ENCODE results near the gene PTCH1.

PTCH1 gene

GRCh38 chr9:95415158-95415557, 101.6 kb downstream of the PTCH1 start:
- TF ChIP-seq POLR2AphosphoS5 (IDR thresholded peaks at IDR 0.05; ENCODE audit: borderline replicate concordance, low read depth, low read length) (no peak), FOXP2 (optimal IDR thresholded peaks at IDR 0.05; ENCODE audit: control extremely low read depth, extremely low read length, insufficient read depth) (no peak)
- Histone ChIP-seq H3K4me3 (no peak overlapping the region), H3K9me3 (ENCODE audit: low read depth, low read length) (no peaks in the 10 kb centered on the region), H3K36me3 (ENCODE audit: insufficient read depth, low read length) (no peaks in the 10 kb centered on the region), H3K27ac (peak overlapping the region; percentile 19; the same call in 1 of the 2 replicates), H3K9ac (ENCODE audit: insufficient read length) (no peak overlapping the region)
- DNase-seq (ENCODE audit: low read depth, low spot score): peak; percentile 50

GRCh38 chr9:95413793-95414192, 103.0 kb downstream of the PTCH1 start:
- TF ChIP-seq EZH2 (IDR thresholded peaks at IDR 0.05) (no peak), FOXP2 (optimal IDR thresholded peaks at IDR 0.05; ENCODE audit: control extremely low read depth, extremely low read length, insufficient read depth) (no peak), POLR2AphosphoS5 (IDR thresholded peaks at IDR 0.05; ENCODE audit: borderline replicate concordance, low read depth, low read length) (no peak)
- Histone ChIP-seq H3K9ac (ENCODE audit: insufficient read length) (no peak overlapping the region), H3K9me3 (ENCODE audit: low read depth, low read length) (no peaks in the 10 kb centered on the region), H3K36me3 (ENCODE audit: insufficient read depth, low read length) (no peaks in the 10 kb centered on the region), H3K27ac (no peak overlapping the region), H3K4me3 (no peak overlapping the region)
- no peak for DNase-seq (ENCODE audit: low read depth, low spot score)

- Histone ChIP-seq H3K9me3 (ENCODE audit: low read depth, low read length) (no peaks in the 10 kb centered on the region), H3K9ac (ENCODE audit: insufficient read length) (no peak overlapping the region), H3K36me3 (ENCODE audit: insufficient read depth, low read length) (no peaks in the 10 kb centered on the region), H3K4me3 (no peak overlapping the region), H3K27ac (peak overlapping the region; percentile 90; the same call in 1 of the 2 replicates)
- no peak for DNase-seq (ENCODE audit: low read depth, low spot score)
- TF ChIP-seq POLR2AphosphoS5 (IDR thresholded peaks at IDR 0.05; ENCODE audit: borderline replicate concordance, low read depth, low read length): no peak
- no peak for TF ChIP-seq EZH2 (IDR thresholded peaks at IDR 0.05)
- no peak for TF ChIP-seq FOXP2 (optimal IDR thresholded peaks at IDR 0.05; ENCODE audit: control extremely low read depth, extremely low read length, insufficient read depth)
These were observed 105.5 kb downstream of the PTCH1 start for GRCh38 chr9:95411054-95411892.

GRCh38 chr9:95409650-95410426, 106.9 kb downstream of the PTCH1 start:
- TF ChIP-seq FOXP2 (optimal IDR thresholded peaks at IDR 0.05; ENCODE audit: control extremely low read depth, extremely low read length, insufficient read depth) (peak; percentile 80), EZH2 (IDR thresholded peaks at IDR 0.05) (no peak), POLR2AphosphoS5 (IDR thresholded peaks at IDR 0.05; ENCODE audit: borderline replicate concordance, low read depth, low read length) (no peak; the same call in 1 of the 2 replicates)
- Histone ChIP-seq H3K9ac (ENCODE audit: insufficient read length) (peak overlapping the region; percentile 56), H3K27ac (peak overlapping the region; percentile 90), H3K4me3 (peak overlapping the region; percentile 42), H3K36me3 (ENCODE audit: insufficient read depth, low read length) (no peaks in the 10 kb centered on the region), H3K9me3 (ENCODE audit: low read depth, low read length) (no peaks in the 10 kb centered on the region)
- peak; percentile 92 for DNase-seq (ENCODE audit: low read depth, low spot score)

- no peak overlapping the region for H3K9ac ChIP-seq (ENCODE audit: insufficient read length)
- no peak for DNase-seq (ENCODE audit: low read depth, low spot score)
- H3K36me3 ChIP-seq (ENCODE audit: insufficient read depth, low read length): no peaks in the 10 kb centered on the region
- no peak overlapping the region for H3K4me3 ChIP-seq
- no peaks in the 10 kb centered on the region for H3K9me3 ChIP-seq (ENCODE audit: low read depth, low read length)
- H3K27ac ChIP-seq: no peak overlapping the region
- TF ChIP-seq FOXP2 (optimal IDR thresholded peaks at IDR 0.05; ENCODE audit: control extremely low read depth, extremely low read length, insufficient read depth) (no peak), POLR2AphosphoS5 (IDR thresholded peaks at IDR 0.05; ENCODE audit: borderline replicate concordance, low read depth, low read length) (no peak), EZH2 (IDR thresholded peaks at IDR 0.05) (no peak)
These were observed 109.2 kb downstream of the PTCH1 start for GRCh38 chr9:95407524-95407923.

- peak overlapping the region; percentile 88 for H3K27ac ChIP-seq
- H3K9me3 ChIP-seq (ENCODE audit: low read depth, low read length): no peaks in the 10 kb centered on the region
- H3K36me3 ChIP-seq (ENCODE audit: insufficient read depth, low read length): no peaks in the 10 kb centered on the region
- H3K9ac ChIP-seq (ENCODE audit: insufficient read length): peak overlapping the region; percentile 38
- peak overlapping the region; percentile 61 for H3K4me3 ChIP-seq
- TF ChIP-seq EZH2 (IDR thresholded peaks at IDR 0.05) (no peak), POLR2AphosphoS5 (IDR thresholded peaks at IDR 0.05; ENCODE audit: borderline replicate concordance, low read depth, low read length) (no peak), FOXP2 (optimal IDR thresholded peaks at IDR 0.05; ENCODE audit: control extremely low read depth, extremely low read length, insufficient read depth) (peak; percentile 22)
- peak; percentile 84 for DNase-seq (ENCODE audit: low read depth, low spot score)
These were observed 110.7 kb downstream of the PTCH1 start for GRCh38 chr9:95406121-95406520.

- no peak for DNase-seq (ENCODE audit: low read depth, low spot score)
- no peak overlapping the region for H3K9ac ChIP-seq (ENCODE audit: insufficient read length)
- H3K4me3 ChIP-seq: no peak overlapping the region
- no peaks in the 10 kb centered on the region for H3K36me3 ChIP-seq (ENCODE audit: insufficient read depth, low read length)
- TF ChIP-seq POLR2AphosphoS5 (IDR thresholded peaks at IDR 0.05; ENCODE audit: borderline replicate concordance, low read depth, low read length): no peak
- TF ChIP-seq FOXP2 (optimal IDR thresholded peaks at IDR 0.05; ENCODE audit: control extremely low read depth, extremely low read length, insufficient read depth): no peak
- TF ChIP-seq EZH2 (IDR thresholded peaks at IDR 0.05): no peak
- no peak overlapping the region for H3K27ac ChIP-seq
- no peaks in the 10 kb centered on the region; the same call in 1 of the 2 replicates for H3K9me3 ChIP-seq (ENCODE audit: low read depth, low read length)
These were observed 117.5 kb downstream of the PTCH1 start for GRCh38 chr9:95399261-95399660.
